ENCODE data around the gene CCDC148.

Gene CCDC148

DNA sequence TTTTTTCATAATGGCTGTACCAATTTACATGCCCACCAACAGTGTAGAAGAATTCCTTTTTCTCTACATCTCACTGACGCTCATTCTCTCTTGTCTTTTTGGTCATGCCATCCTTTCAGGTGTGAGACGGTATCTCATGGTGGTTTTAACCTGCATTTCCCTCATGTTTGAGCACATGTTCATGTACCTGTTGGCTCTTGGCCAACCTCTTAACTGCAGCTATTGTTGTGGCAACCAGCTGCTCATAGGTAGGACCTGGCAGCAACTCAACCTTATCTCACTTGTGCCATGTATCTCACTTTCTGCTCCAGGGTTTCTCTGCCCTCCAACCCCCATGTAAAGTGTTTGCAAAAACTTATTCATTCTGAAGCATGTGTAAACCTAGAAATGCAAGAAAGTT, 187.4 kb downstream of the CCDC148 start:
- Histone ChIP-seq H3K36me3 (no peaks in the 10 kb centered on the region), H3K9me3 (no peaks in the 10 kb centered on the region), H3K27me3 (no peaks in the 10 kb centered on the region), H3K4me1 (no peaks in the 10 kb centered on the region), H3K4me3 (ENCODE audit: low read depth, low read length) (no peak overlapping the region)
- DNase-seq: no peak
- TF ChIP-seq, protein P1, sequence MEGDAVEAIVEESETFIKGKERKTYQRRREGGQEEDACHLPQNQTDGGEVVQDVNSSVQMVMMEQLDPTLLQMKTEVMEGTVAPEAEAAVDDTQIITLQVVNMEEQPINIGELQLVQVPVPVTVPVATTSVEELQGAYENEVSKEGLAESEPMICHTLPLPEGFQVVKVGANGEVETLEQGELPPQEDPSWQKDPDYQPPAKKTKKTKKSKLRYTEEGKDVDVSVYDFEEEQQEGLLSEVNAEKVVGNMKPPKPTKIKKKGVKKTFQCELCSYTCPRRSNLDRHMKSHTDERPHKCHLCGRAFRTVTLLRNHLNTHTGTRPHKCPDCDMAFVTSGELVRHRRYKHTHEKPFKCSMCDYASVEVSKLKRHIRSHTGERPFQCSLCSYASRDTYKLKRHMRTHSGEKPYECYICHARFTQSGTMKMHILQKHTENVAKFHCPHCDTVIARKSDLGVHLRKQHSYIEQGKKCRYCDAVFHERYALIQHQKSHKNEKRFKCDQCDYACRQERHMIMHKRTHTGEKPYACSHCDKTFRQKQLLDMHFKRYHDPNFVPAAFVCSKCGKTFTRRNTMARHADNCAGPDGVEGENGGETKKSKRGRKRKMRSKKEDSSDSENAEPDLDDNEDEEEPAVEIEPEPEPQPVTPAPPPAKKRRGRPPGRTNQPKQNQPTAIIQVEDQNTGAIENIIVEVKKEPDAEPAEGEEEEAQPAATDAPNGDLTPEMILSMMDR (IDR thresholded peaks at IDR 0.05; ENCODE audit: low read depth, low read length): no peak

DNA sequence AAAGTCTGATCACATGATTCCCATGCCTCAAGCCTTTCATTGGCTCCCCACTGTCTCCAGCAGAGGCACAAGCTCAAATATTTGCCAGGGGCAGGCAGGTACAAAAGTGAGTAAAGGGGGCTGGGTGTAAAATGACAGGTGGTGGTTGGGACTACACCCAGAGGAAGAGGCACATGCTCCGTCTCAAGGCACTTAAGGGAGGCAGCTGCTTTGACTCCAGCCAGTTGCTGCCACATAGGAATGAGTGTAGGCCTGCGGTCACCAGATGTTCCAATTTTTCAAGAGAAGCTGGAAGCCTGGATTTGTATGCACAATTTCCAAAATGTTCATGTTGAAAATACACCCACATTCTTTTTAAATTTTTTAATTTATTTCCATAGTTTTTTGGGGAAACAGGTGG, 190.4 kb downstream of the CCDC148 start:
- TF ChIP-seq, protein P1 (IDR thresholded peaks at IDR 0.05; ENCODE audit: low read depth, low read length): no peak
- no peaks in the 10 kb centered on the region for H3K36me3 ChIP-seq
- H3K4me3 ChIP-seq (ENCODE audit: low read depth, low read length): no peak overlapping the region
- DNase-seq: no peak
- no peaks in the 10 kb centered on the region for H3K9me3 ChIP-seq
- no peaks in the 10 kb centered on the region for H3K27me3 ChIP-seq
- H3K4me1 ChIP-seq: no peaks in the 10 kb centered on the region

GRCh38 chr2:158255257-158255656, 201.3 kb downstream of the CCDC148 start:
- Histone ChIP-seq H3K36me3 (no peaks in the 10 kb centered on the region), H3K27me3 (no peaks in the 10 kb centered on the region), H3K4me3 (ENCODE audit: low read depth, low read length) (no peak overlapping the region), H3K9me3 (no peaks in the 10 kb centered on the region), H3K4me1 (no peaks in the 10 kb centered on the region)
- TF ChIP-seq, protein P1 (IDR thresholded peaks at IDR 0.05; ENCODE audit: low read depth, low read length): no peak
- DNase-seq: no peak

DNA sequence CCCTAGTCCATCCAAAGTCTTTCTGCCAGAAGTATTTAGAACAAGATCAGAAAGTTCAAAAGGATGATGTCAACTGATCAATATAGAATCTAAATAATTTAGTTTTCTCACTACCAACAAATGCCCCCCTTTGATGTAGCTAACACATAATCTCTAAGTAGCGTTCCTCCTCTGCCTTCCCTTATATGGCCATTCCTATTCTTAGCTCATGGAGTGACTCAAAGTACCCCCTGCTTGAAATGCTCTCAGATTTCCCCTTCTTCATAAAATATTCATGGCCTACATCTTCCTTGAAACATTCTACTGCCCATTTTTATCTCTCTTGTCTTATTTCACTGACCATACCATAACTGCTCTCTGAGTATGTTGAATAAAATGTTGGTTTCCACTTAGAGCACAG, 203.4 kb downstream of the CCDC148 start:
- Histone ChIP-seq H3K4me1 (no peaks in the 10 kb centered on the region), H3K9me3 (no peaks in the 10 kb centered on the region), H3K27me3 (no peaks in the 10 kb centered on the region), H3K36me3 (no peaks in the 10 kb centered on the region), H3K4me3 (ENCODE audit: low read depth, low read length) (no peak overlapping the region)
- no peak for DNase-seq
- TF ChIP-seq, protein P1 (IDR thresholded peaks at IDR 0.05; ENCODE audit: low read depth, low read length): no peak

DNA sequence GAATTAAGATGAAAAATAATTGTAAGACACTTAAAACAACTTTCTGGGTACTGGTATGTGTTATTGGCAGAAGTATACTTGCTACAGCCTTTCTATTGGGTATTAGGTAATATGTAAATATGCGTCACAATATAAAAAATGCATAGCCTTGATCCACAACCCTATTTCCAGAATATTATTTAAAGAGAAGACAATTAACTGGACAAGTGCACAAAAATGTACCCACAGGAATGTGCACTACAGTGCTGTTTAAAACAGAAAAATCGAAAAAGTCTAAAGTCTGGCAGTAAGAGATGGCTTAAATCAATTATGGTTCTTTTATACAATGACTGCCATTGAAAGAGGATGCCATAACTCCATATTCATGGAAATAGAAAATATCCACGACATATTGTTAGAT, 205.2 kb downstream of the CCDC148 start:
- no peaks in the 10 kb centered on the region for H3K36me3 ChIP-seq
- TF ChIP-seq, protein P1 (IDR thresholded peaks at IDR 0.05; ENCODE audit: low read depth, low read length): no peak
- no peak overlapping the region for H3K4me3 ChIP-seq (ENCODE audit: low read depth, low read length)
- no peaks in the 10 kb centered on the region for H3K27me3 ChIP-seq
- H3K4me1 ChIP-seq: no peaks in the 10 kb centered on the region
- DNase-seq: no peak
- H3K9me3 ChIP-seq: no peaks in the 10 kb centered on the region

DNA sequence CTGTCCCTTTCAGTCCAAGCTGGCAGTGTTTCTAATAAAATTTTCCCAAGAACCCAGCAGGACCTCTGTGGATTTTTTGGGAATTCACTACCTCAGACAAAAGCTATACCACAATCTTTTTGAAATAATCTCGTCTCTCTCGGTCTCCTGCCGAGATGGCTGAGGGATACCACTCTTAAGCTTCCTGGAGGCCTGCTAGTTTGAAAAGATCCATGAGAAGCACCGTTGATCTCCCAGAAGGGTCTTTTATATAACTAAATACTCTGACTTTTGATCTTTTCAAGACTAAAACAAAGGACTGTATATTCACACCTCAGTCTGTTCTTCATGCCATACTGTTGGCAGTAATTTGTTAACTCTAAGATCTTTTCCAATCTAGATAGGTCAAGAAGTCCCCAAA, 213.2 kb downstream of the CCDC148 start:
- no peak for DNase-seq
- no peaks in the 10 kb centered on the region for H3K9me3 ChIP-seq
- no peak overlapping the region for H3K4me3 ChIP-seq (ENCODE audit: low read depth, low read length)
- no peaks in the 10 kb centered on the region for H3K36me3 ChIP-seq
- H3K4me1 ChIP-seq: no peaks in the 10 kb centered on the region
- H3K27me3 ChIP-seq: no peaks in the 10 kb centered on the region
- TF ChIP-seq, protein P1 (IDR thresholded peaks at IDR 0.05; ENCODE audit: low read depth, low read length): no peak

Measured in BE2C (cell line).